IMR-90 (cell line): ENCODE data around the gene C2orf68. TPM values are rescaled to one million over a fixed set of nuclear protein-coding genes. Genes with fewer than 3 reads are reported as not detected.

Source experiments
- ATAC-seq: fragments of 200-7000 bp; cut with Tn5 transposase; 2 replicates; pipeline ENCODE4 v1.9.1; 2020; ENCODE audit warnings: low read depth, mild to moderate bottlenecking, moderate library complexity
- BruUV-seq: library from RNA; stranded (reverse); fragments of 400-500 nt; replicated peaks from 2 replicates; lab custom pipeline; 2021; lab: Mats Ljungman, UMichigan
- CTCF ChIA-PET: fragments of 300-600 bp; formaldehyde crosslinking; extraction: SDS; loops from one replicate; lab custom pipeline; 2021; ENCODE audit warnings: antibody characterized with exemption; lab: Yijun Ruan, JAX
- POLR2A ChIA-PET: fragments of 300-600 bp; sonication (Branson Sonifier 250); formaldehyde crosslinking; loops from one replicate; lab custom pipeline; 2022; ENCODE audit warnings: antibody characterized with exemption; ENCODE audit not compliant: unreplicated experiment; lab: Charles Lee
- DNase-seq: peaks from one replicate; pipeline ENCODE4 v3.0.0; 2013
- H2AFZ ChIP-seq: replicated peaks from 2 replicates; pipeline ENCODE3; 2013; ENCODE audit warnings: low read length, mild to moderate bottlenecking; ENCODE audit not compliant: poor library complexity
- H2AK5ac ChIP-seq: 2 replicates; pipeline ENCODE4 v1.6.1; 2013; ENCODE audit warnings: low read depth, low read length, inconsistent platforms
- H2AK9ac ChIP-seq: replicated peaks from 2 replicates; pipeline ENCODE3; 2013; ENCODE audit warnings: mild to moderate bottlenecking, low read depth, low read length, moderate library complexity; ENCODE audit not compliant: poor library complexity
- H2BK120ac ChIP-seq: 2 replicates; pipeline ENCODE4 v1.6.1; 2013; ENCODE audit warnings: low read depth, low read length, inconsistent platforms
- H2BK15ac ChIP-seq: 3 replicates; pipeline ENCODE4 v1.6.1; 2013; ENCODE audit warnings: low read depth, low read length, inconsistent platforms
- H2BK20ac ChIP-seq: 2 replicates; pipeline ENCODE4 v1.6.1; 2013; ENCODE audit warnings: low read depth, mild to moderate bottlenecking, inconsistent platforms, low read length, moderate library complexity
- H2BK5ac ChIP-seq: 2 replicates; pipeline ENCODE4 v1.6.1; 2013; ENCODE audit warnings: mild to moderate bottlenecking, low read depth, low read length, inconsistent platforms; ENCODE audit not compliant: poor library complexity, severe bottlenecking
- H3K14ac ChIP-seq: replicated peaks from 2 replicates; pipeline ENCODE4 v1.6.1; 2013; ENCODE audit warnings: low read depth, low read length, inconsistent platforms
- H3K18ac ChIP-seq: 2 replicates; pipeline ENCODE4 v1.6.1; 2013; ENCODE audit warnings: low read depth, low read length, control low read depth
- H3K23ac ChIP-seq: 2 replicates; pipeline ENCODE4 v1.6.1; 2013; ENCODE audit warnings: low read depth, low read length, inconsistent platforms
- H3K27ac ChIP-seq: 2 replicates; pipeline ENCODE4 v1.5.1; 2013; ENCODE audit warnings: mild to moderate bottlenecking, control low read depth, low read length; ENCODE audit not compliant: insufficient read depth
- H3K27me3 ChIP-seq: 2 replicates; pipeline ENCODE4 v1.6.1; 2013; ENCODE audit warnings: low read length; ENCODE audit not compliant: control insufficient read depth, insufficient read depth
- H3K36me3 ChIP-seq: 2 replicates; pipeline ENCODE4 v1.6.1; 2013; ENCODE audit warnings: low read length, mixed read lengths; ENCODE audit not compliant: control insufficient read depth, insufficient read depth
- H3K4ac ChIP-seq: 2 replicates; pipeline ENCODE4 v1.6.1; 2013; ENCODE audit warnings: low read depth, low read length, inconsistent platforms
- H3K4me1 ChIP-seq: 2 replicates; pipeline ENCODE4 v1.6.1; 2013; ENCODE audit warnings: low read length, mixed read lengths; ENCODE audit not compliant: control insufficient read depth, insufficient read depth
- H3K4me2 ChIP-seq: 2 replicates; pipeline ENCODE4 v1.6.1; 2013; ENCODE audit warnings: low read depth, mild to moderate bottlenecking, control low read depth, low read length, moderate library complexity
- H3K4me3 ChIP-seq: 2 replicates; pipeline ENCODE4 v1.5.1; 2013; ENCODE audit warnings: low read depth, mild to moderate bottlenecking, control low read depth, low read length, moderate library complexity; ENCODE audit not compliant: insufficient read depth
- H3K56ac ChIP-seq: 2 replicates; pipeline ENCODE4 v1.6.1; 2013; ENCODE audit warnings: low read length, inconsistent platforms; ENCODE audit not compliant: insufficient read depth; ENCODE audit errors: extremely low read depth
- H3K79me1 ChIP-seq, 2 experiments: 2 replicates each; pipeline ENCODE4 v1.6.1; 2013; ENCODE audit warnings: low read length in 2 of 2, inconsistent platforms in 1 of 2, low read depth in 1 of 2
- H3K9ac ChIP-seq: 2 replicates; pipeline ENCODE4 v1.6.1; 2013; ENCODE audit warnings: low read depth, low read length, control low read depth
- H3K9me1 ChIP-seq: 2 replicates; pipeline ENCODE4 v1.6.1; 2013; ENCODE audit warnings: low read length, inconsistent platforms; ENCODE audit not compliant: insufficient read depth
- H3K9me3 ChIP-seq: 2 replicates; pipeline ENCODE4 v1.6.1; 2013; ENCODE audit warnings: low read length; ENCODE audit not compliant: control insufficient read depth, insufficient read depth
- H4K20me1 ChIP-seq: 2 replicates; pipeline ENCODE4 v1.6.1; 2013; ENCODE audit warnings: low read length, inconsistent platforms; ENCODE audit not compliant: insufficient read depth
- H4K5ac ChIP-seq: 2 replicates; pipeline ENCODE4 v1.6.1; 2013; ENCODE audit warnings: mild to moderate bottlenecking, low read depth, low read length, control low read depth
- H4K8ac ChIP-seq, 2 experiments: 2 replicates each; pipeline ENCODE4 v1.6.1; 2013; ENCODE audit warnings: low read depth in 2 of 2, low read length in 2 of 2, control low read depth in 1 of 2, inconsistent platforms in 1 of 2
- H4K91ac ChIP-seq: 2 replicates; pipeline ENCODE4 v1.6.1; 2013; ENCODE audit warnings: low read depth, low read length, inconsistent platforms; ENCODE audit not compliant: insufficient read depth
- BHLHE40 ChIP-seq: fragments of 150-350 bp; IDR thresholded peaks from 2 replicates; pipeline ENCODE4 v1.6.1; 2016; ENCODE audit warnings: mild to moderate bottlenecking, low read depth, low read length
- CEBPB ChIP-seq: IDR thresholded peaks from 2 replicates; pipeline ENCODE4 v1.6.1; 2012; ENCODE audit warnings: low read depth, low read length, improper control_type of control experiment
- CHD1 ChIP-seq: IDR thresholded peaks from 2 replicates; pipeline ENCODE4 v1.6.1; 2012; ENCODE audit warnings: low read depth, low read length, improper control_type of control experiment
- CTCF ChIP-seq: conservative IDR thresholded peaks from 2 replicates; pipeline ENCODE4 v1.5.1; 2012; ENCODE audit warnings: mild to moderate bottlenecking, low read depth, low read length, improper control_type of control experiment
- ELK1 ChIP-seq: fragments of 150-350 bp; IDR thresholded peaks from 2 replicates; pipeline ENCODE4 v1.6.1; 2016; ENCODE audit warnings: low read depth, mild to moderate bottlenecking, low read length, moderate library complexity, borderline replicate concordance
- FOS ChIP-seq: fragments of 150-350 bp; IDR thresholded peaks from 2 replicates; pipeline ENCODE4 v1.6.1; 2016; ENCODE audit warnings: low read depth, low read length
- MAFK ChIP-seq: IDR thresholded peaks from 2 replicates; pipeline ENCODE4 v1.6.1; 2012; ENCODE audit warnings: low read depth, low read length, improper control_type of control experiment
- MAZ ChIP-seq: IDR thresholded peaks from 2 replicates; pipeline ENCODE4 v1.6.1; 2012; ENCODE audit warnings: low read depth, mild to moderate bottlenecking, low read length, improper control_type of control experiment, moderate library complexity, borderline replicate concordance
- MXI1 ChIP-seq: IDR thresholded peaks from 2 replicates; pipeline ENCODE4 v1.6.1; 2012; ENCODE audit warnings: low read depth, mild to moderate bottlenecking, low read length, moderate library complexity, borderline replicate concordance
- NFE2L2 ChIP-seq: fragments of 150-350 bp; IDR thresholded peaks from 2 replicates; pipeline ENCODE4 v1.6.1; 2016; ENCODE audit warnings: low read depth, mild to moderate bottlenecking, low read length
- POLR2A ChIP-seq: IDR thresholded peaks from 2 replicates; pipeline ENCODE4 v1.6.1; 2012; ENCODE audit warnings: mild to moderate bottlenecking, low read depth, low read length
- RAD21 ChIP-seq: IDR thresholded peaks from 2 replicates; pipeline ENCODE4 v1.6.1; 2012; ENCODE audit warnings: low read length, improper control_type of control experiment
- RCOR1 ChIP-seq: IDR thresholded peaks from 2 replicates; pipeline ENCODE4 v1.6.1; 2012; ENCODE audit warnings: mild to moderate bottlenecking, low read length, improper control_type of control experiment; ENCODE audit not compliant: insufficient replicate concordance
- RFX5 ChIP-seq: IDR thresholded peaks from 2 replicates; pipeline ENCODE4 v1.8.0; 2012; ENCODE audit warnings: low read depth, mild to moderate bottlenecking, low read length, moderate library complexity
- SMC3 ChIP-seq: fragments of 150-350 bp; IDR thresholded peaks from 2 replicates; pipeline ENCODE4 v1.6.1; 2016; ENCODE audit warnings: low read depth, mild to moderate bottlenecking, antibody characterized with exemption, low read length, moderate library complexity
- USF2 ChIP-seq: fragments of 150-350 bp; IDR thresholded peaks from 2 replicates; pipeline ENCODE4 v1.6.1; 2017; ENCODE audit warnings: mild to moderate bottlenecking, antibody characterized with exemption, low read length, low read depth
- WGBS, 2 experiments: methylation state at CpG; one replicate each; pipeline versions ENCODE4 v1.1.5 to v1.1.7; 2013; ENCODE audit warnings: missing lambda C conversion rate in 2 of 2; ENCODE audit not compliant: insufficient read length in 1 of 2; ENCODE audit errors: extremely low coverage in 2 of 2; 5-methylcytosine and 5-hydroxymethylcytosine counted together
- dilution Hi-C: fragments of 300-500 bp; cut with HindIII; formaldehyde crosslinking; loops from one replicate; pipeline ENCODE4 v1.14.3; 2018; ENCODE audit warnings: low sequenced_read_pairs; ENCODE audit not compliant: unreplicated experiment
- in situ Hi-C: fragments of 300-500 bp; cut with MboI; formaldehyde crosslinking; loops from 3 replicates; pipeline ENCODE4 v1.14.3; 2019; ENCODE audit warnings: low sequenced_read_pairs, inconsistent platforms, mixed read lengths
- intact Hi-C: fragments of 100-400 bp; cut with micrococcal nuclease; formaldehyde crosslinking; loops from 2 replicates; pipeline ENCODE4 v1.10.0; 2022
- polyA plus RNA-seq, 3 experiments: library from polyadenylated mRNA; depleted of rRNA; stranded (reverse); fragments of >200 nt; gene quantifications; 2 replicates each; pipeline ENCODE4 v1.2.3, GENCODE V29; 2012; ENCODE audit warnings: low replicate concordance in 1 of 3
- total RNA-seq: library from RNA; depleted of rRNA; stranded (reverse); fragments of >200 nt; gene quantifications from 2 replicates; pipeline ENCODE4 v1.2.3, GENCODE V29; 2012

Gene C2orf68
- total and polyA plus RNA-seq, 2 of the 4 experiments (the other 2 are of a cell fraction) = 6.8 to 10.1 TPM

GRCh38 chr2:85600235-85600575, 11.7 kb downstream of the C2orf68 start:
- Histone ChIP-seq H3K23ac (no peak overlapping the region), H3K56ac (no peak overlapping the region), H3K4ac (no peak overlapping the region), H3K18ac (no peak overlapping the region), H4K91ac (no peak overlapping the region), H4K20me1 (peaks cover 17% of the 10 kb centered on the region), H3K36me3 (peaks cover 26% of the 10 kb centered on the region), H4K8ac (no peak overlapping the region), H2BK120ac (no peak overlapping the region), H3K9me1 (peaks cover 25% of the 10 kb centered on the region), H3K9ac (no peak overlapping the region), H2AK5ac (no peak overlapping the region), H3K79me1 (peaks cover 24 to 69% of the 10 kb centered on the region in 2 experiments; a peak in 3 of 4 replicates), H2BK5ac (no peak overlapping the region), H3K14ac (no peak overlapping the region), H3K9me3 (no peaks in the 10 kb centered on the region), H2AK9ac (no peak overlapping the region), H2AFZ (no peak overlapping the region), H3K27me3 (no peaks in the 10 kb centered on the region), H2BK15ac (no peak overlapping the region), H3K4me3 (no peak overlapping the region), H3K4me1 (peaks cover 19% of the 10 kb centered on the region), H4K5ac (no peak overlapping the region), H2BK20ac (no peak overlapping the region), H3K4me2 (no peak overlapping the region), H3K27ac (no peak overlapping the region)
- ATAC-seq = no peak
- DNase-seq = no peak
- no TSS peak for BruUV-seq
- no peak for TF ChIP-seq CTCF
- no peak for TF ChIP-seq NFE2L2
- TF ChIP-seq RFX5 = no peak
- TF ChIP-seq SMC3 = no peak
- no peak for TF ChIP-seq USF2
- no peak for TF ChIP-seq RAD21
- TF ChIP-seq POLR2A = no peak
- TF ChIP-seq BHLHE40 = no peak
- TF ChIP-seq FOS = no peak
- no peak for TF ChIP-seq CEBPB
- no peak for TF ChIP-seq MAZ
- no peak for TF ChIP-seq RCOR1
- TF ChIP-seq CHD1 = no peak
- TF ChIP-seq MAFK = no peak
- TF ChIP-seq MXI1 = no peak
- no peak for TF ChIP-seq ELK1
- intact Hi-C loops (loop anchor here (5.0 kb wide), 1 partner anchor 38 kb away; the partner anchor contains the start of gene GGCX), dilution Hi-C loops (no loop called here), in situ Hi-C loops (no loop called here)
- no CpG with 5 or more reads among the region's 3 CpGs for WGBS, 2 experiments
- ChIA-PET CTCF (no interaction called here), POLR2A (interaction anchor here (0.5 to 0.9 kb wide), 2 partner anchors 182 to 246 kb away, joined by 3 read pairs; partner anchors contain the start of genes ELMOD3, RETSAT and SH2D6)
